Stimulated activated naive CD8-positive, alpha-beta T cell treated with anti-CD3 and anti-CD28 coated beads, Interleukin-15, Interleukin-2, amounts not matched to agents 100 ng/mL and 50 ng/mL, for 24 hours (primary cell): ENCODE results near the gene RPL38.

Experiments
- H3K27ac Mint-ChIP-seq: one replicate; pipeline ENCODE4 v1.8.0; 2021; ENCODE audit warnings: mild to moderate bottlenecking, mixed read lengths
- H3K27me3 Mint-ChIP-seq: one replicate; pipeline ENCODE4 v1.8.0; 2021; ENCODE audit warnings: mixed read lengths
- H3K36me3 Mint-ChIP-seq: one replicate; pipeline ENCODE4 v1.8.0; 2021; ENCODE audit warnings: low read depth, mixed read lengths
- H3K4me1 Mint-ChIP-seq: one replicate; pipeline ENCODE4 v1.8.0; 2021; ENCODE audit warnings: low read depth, mixed read lengths
- H3K4me3 Mint-ChIP-seq: one replicate; pipeline ENCODE4 v1.8.0; 2021; ENCODE audit warnings: mild to moderate bottlenecking, mixed read lengths
- H3K9me3 Mint-ChIP-seq: one replicate; pipeline ENCODE4 v1.8.0; 2021; ENCODE audit warnings: mixed read lengths

RPL38 gene

GRCh38 chr17:74196541-74197317 lies 6.7 kb upstream of the RPL38 start:
- Mint-ChIP-seq H3K4me3 (no peak overlapping the region), H3K27ac (no peak overlapping the region), H3K27me3 (peaks cover 23% of the 10 kb centered on the region), H3K36me3 (no peaks in the 10 kb centered on the region), H3K4me1 (peaks cover 5% of the 10 kb centered on the region), H3K9me3 (no peaks in the 10 kb centered on the region)

GRCh38 chr17:74197801-74198200 lies 5.7 kb upstream of the RPL38 start:
- Mint-ChIP-seq H3K36me3 (no peaks in the 10 kb centered on the region), H3K27me3 (peaks cover 25% of the 10 kb centered on the region), H3K4me1 (peaks cover 5% of the 10 kb centered on the region), H3K9me3 (no peaks in the 10 kb centered on the region), H3K4me3 (no peak overlapping the region), H3K27ac (no peak overlapping the region)

DNA sequence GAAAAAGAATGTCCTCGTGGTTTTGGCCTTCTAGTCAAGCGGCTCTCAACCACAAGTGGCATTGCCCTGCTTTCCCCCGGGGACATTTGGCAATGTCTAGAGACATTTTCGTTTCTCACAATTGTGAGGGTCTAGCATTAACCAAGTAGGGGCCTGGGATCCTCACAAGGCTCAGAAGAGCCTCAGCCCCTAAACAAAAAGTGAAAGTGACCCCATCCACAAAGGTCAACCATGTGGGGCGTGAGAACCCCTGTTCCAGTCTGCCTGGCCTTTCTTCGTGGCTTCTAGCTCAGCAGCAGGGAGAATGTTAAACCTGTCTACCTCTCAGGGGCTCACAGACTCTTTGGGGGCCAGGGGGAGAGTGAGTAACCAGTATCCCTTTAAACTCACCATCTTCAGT lies 4.8 kb upstream of the RPL38 start:
- H3K4me3 Mint-ChIP-seq, result no peak overlapping the region
- no peak overlapping the region for H3K27ac Mint-ChIP-seq
- H3K4me1 Mint-ChIP-seq, result peaks cover 10% of the 10 kb centered on the region
- H3K9me3 Mint-ChIP-seq, result no peaks in the 10 kb centered on the region
- H3K27me3 Mint-ChIP-seq, result peaks cover 25% of the 10 kb centered on the region
- peaks cover 4% of the 10 kb centered on the region for H3K36me3 Mint-ChIP-seq

- no peak overlapping the region for H3K27ac Mint-ChIP-seq
- peaks cover 11% of the 10 kb centered on the region for H3K36me3 Mint-ChIP-seq
- H3K4me3 Mint-ChIP-seq, result no peak overlapping the region
- H3K4me1 Mint-ChIP-seq, result peaks cover 10% of the 10 kb centered on the region
- H3K9me3 Mint-ChIP-seq, result no peaks in the 10 kb centered on the region
- peaks cover 25% of the 10 kb centered on the region for H3K27me3 Mint-ChIP-seq
Measured at GRCh38 chr17:74199306-74200092, 4.0 kb upstream of the RPL38 start.

- H3K9me3 Mint-ChIP-seq, result no peaks in the 10 kb centered on the region
- peaks cover 16% of the 10 kb centered on the region for H3K4me1 Mint-ChIP-seq
- no peak overlapping the region for H3K4me3 Mint-ChIP-seq
Measured at GRCh38 chr17:74200112-74200511, 3.4 kb upstream of the RPL38 start.

DNA sequence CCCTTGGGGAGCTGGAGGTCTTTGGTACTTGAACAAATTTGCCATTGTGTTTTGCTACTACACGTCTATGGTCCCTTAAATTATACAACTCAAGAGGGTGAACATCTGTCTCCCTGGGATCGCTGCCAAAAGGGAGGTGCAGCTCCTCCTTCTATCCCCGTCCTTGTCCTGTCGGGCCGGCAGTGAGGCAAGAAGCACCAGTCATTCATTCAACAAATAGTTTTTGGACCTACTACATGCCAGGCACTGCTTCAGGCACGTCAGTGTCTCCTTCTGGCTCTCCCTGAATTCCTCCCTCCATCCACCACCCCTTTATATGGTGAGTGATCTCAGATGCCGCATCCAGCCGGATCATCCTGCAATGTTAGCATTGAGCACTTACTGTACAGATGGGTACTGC lies 2.2 kb upstream of the RPL38 start:
- H3K36me3 Mint-ChIP-seq, result peaks cover 28% of the 10 kb centered on the region
- H3K9me3 Mint-ChIP-seq, result no peaks in the 10 kb centered on the region
- peaks cover 27% of the 10 kb centered on the region for H3K4me1 Mint-ChIP-seq
- peaks cover 17% of the 10 kb centered on the region for H3K27me3 Mint-ChIP-seq
- no peak overlapping the region for H3K27ac Mint-ChIP-seq
- no peak overlapping the region for H3K4me3 Mint-ChIP-seq

More at GRCh38 chr17:74200112-74200511, 3.4 kb upstream of the RPL38 start:
- Mint-ChIP-seq H3K27me3 (peaks cover 22% of the 10 kb centered on the region), H3K36me3 (peaks cover 17% of the 10 kb centered on the region), H3K27ac (no peak overlapping the region)

DNA sequence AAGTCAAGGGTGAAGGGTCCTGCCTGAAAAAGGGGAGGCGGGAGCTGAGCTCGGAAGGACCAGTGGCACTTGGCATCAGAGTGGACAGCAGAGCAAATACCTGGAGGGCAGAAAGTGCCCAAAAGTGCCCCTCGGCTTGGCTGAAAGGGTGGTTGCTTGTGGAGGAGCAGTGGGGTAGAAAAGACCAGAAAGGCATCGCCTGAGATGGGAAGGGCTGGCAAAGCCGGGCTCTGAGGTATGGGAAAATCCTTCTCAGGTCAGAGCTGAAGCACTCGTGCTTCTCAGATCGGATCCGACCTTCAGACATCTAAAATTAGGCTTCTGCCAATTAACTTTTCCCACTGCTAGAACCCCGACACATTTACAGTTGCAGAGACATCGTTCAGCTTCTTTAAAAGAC lies 1.5 kb upstream of the RPL38 start:
- H3K27me3 Mint-ChIP-seq, result peaks cover 16% of the 10 kb centered on the region
- peaks cover 34% of the 10 kb centered on the region for H3K36me3 Mint-ChIP-seq
- no peaks in the 10 kb centered on the region for H3K9me3 Mint-ChIP-seq
- no peak overlapping the region for H3K27ac Mint-ChIP-seq
- no peak overlapping the region for H3K4me3 Mint-ChIP-seq
- H3K4me1 Mint-ChIP-seq, result peaks cover 32% of the 10 kb centered on the region

DNA sequence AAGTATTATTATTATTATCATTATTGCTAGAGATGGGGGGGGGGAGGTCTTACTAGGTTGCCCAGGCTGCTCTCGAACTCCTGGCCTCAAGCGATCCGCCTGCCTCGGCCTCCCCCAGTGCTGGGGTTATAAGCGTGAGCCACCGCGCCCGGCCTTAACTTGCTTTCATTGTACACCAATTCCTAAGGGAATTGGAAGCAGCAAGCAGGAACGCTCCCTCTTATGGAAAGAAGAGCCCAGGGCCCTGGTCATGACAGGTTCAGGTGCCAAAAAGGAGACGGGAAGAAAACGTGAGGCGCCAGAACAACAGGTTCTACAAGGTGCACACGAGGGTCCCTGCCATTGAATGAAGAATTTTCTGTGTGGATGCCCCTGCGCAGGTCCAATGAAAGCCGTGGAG lies 540 bp upstream of the RPL38 start:
- Mint-ChIP-seq H3K27me3 (peaks cover 13% of the 10 kb centered on the region), H3K9me3 (no peaks in the 10 kb centered on the region), H3K4me3 (peak overlapping the region; percentile 100), H3K27ac (peak overlapping the region; percentile 100), H3K4me1 (peaks cover 40% of the 10 kb centered on the region), H3K36me3 (peaks cover 44% of the 10 kb centered on the region)

GRCh38 chr17:74204474-74204873 lies 996 bp downstream of the RPL38 start:
- Mint-ChIP-seq H3K4me3 (peak overlapping the region; percentile 100), H3K27me3 (peaks cover 13% of the 10 kb centered on the region), H3K9me3 (no peaks in the 10 kb centered on the region), H3K36me3 (peaks cover 56% of the 10 kb centered on the region), H3K4me1 (peaks cover 54% of the 10 kb centered on the region), H3K27ac (peak overlapping the region; percentile 100)

DNA sequence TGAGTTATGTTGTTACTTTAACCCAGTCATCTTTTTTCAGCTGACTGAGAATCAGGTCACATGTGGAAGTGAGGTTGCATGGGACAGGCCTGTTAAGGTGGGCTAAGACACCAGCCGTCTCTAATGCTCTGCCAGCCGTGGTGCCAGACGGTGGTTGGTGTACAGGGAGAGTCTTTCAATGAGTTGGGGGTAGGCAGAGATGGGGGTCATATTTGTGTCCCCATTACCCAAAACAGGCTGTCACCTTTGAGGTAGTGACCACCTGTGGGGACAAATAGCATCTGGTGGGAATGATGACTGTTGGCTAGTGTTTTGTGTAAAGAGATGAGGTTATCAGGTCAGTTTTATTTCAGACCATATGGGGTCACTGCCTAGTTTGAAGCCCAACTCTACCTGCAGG lies 1.8 kb downstream of the RPL38 start:
- H3K4me1 Mint-ChIP-seq, result peaks cover 58% of the 10 kb centered on the region
- H3K9me3 Mint-ChIP-seq, result no peaks in the 10 kb centered on the region
- H3K4me3 Mint-ChIP-seq, result peak overlapping the region; percentile 100
- peaks cover 10% of the 10 kb centered on the region for H3K27me3 Mint-ChIP-seq
- H3K36me3 Mint-ChIP-seq, result peaks cover 64% of the 10 kb centered on the region
- peak overlapping the region; percentile 100 for H3K27ac Mint-ChIP-seq

DNA sequence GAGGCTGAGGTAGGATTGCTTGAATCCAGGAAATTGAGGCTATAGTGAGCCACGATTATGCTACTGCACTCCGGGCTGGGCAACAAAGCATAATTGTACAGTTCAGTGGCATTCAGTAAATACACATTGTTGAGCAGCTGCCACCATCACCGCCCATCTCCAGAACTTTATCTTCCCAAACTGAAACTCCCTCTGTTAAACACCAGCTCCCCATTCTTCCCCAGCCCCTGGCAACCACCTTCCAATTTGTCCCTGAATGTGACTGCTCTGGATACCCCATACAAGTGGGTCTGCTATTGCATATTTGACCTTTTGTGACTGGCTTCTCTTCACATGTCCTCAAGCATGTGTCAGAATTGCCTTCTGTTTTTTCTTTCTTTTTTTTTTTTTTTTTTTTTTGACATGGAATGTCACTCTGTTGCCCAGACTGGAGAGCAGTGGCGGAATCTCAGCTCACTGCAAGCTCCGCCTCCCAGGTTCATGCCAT lies 2.9 kb downstream of the RPL38 start:
- peak overlapping the region; percentile 100 for H3K4me3 Mint-ChIP-seq
- H3K9me3 Mint-ChIP-seq, result no peaks in the 10 kb centered on the region
- H3K27me3 Mint-ChIP-seq, result peaks cover 5% of the 10 kb centered on the region
- peaks cover 69% of the 10 kb centered on the region for H3K36me3 Mint-ChIP-seq
- H3K27ac Mint-ChIP-seq, result peak overlapping the region; percentile 100
- H3K4me1 Mint-ChIP-seq, result peaks cover 68% of the 10 kb centered on the region

- peak overlapping the region; percentile 53 for H3K4me3 Mint-ChIP-seq
- H3K36me3 Mint-ChIP-seq, result peaks cover 54% of the 10 kb centered on the region
- peaks cover 83% of the 10 kb centered on the region for H3K4me1 Mint-ChIP-seq
- peak overlapping the region; percentile 70 for H3K27ac Mint-ChIP-seq
- H3K27me3 Mint-ChIP-seq, result no peaks in the 10 kb centered on the region
- no peaks in the 10 kb centered on the region for H3K9me3 Mint-ChIP-seq
Measured at GRCh38 chr17:74210191-74211140, 7.0 kb downstream of the RPL38 start.

DNA sequence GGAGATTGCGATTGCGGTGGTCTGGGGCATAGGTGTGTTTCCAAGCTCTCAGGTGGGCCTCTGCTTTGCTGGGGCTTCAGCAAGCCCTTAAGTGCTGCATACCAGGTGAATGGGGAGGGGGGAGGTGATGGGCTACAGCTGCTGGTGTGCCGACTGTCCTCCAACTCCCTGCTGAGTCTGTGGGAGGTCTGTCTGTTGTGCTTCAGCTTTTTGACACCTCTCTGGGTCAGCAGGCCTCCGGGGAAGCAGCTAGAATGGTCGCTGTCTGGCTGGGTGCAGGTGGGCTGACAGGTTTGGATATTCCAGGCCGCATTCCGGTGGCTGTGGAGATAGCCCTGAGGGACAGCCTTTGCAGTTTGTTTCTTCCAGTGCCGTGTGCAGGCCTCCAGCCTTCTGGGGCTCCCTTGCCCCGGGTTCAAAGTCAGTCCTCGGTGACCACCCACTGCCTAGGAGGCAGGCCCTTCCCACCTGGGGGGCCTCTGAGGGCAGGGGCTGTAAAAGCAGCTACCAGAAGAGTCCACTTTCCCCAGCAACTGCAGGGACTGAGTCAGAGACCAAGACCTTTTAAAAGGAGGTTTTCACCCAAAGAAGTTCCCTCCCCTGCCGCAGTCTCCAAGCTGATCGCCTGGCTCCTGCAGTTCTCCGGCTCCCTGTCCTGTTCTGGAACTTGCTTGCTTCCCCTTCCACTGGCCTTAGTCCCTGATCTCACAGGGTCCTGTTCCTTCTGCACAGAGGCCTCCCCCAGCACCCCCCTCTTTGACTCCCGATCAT lies 7.8 kb downstream of the RPL38 start:
- Mint-ChIP-seq H3K4me1 (peaks cover 83% of the 10 kb centered on the region), H3K4me3 (peak overlapping the region; percentile 78), H3K27ac (peak overlapping the region; percentile 65), H3K36me3 (peaks cover 46% of the 10 kb centered on the region), H3K27me3 (no peaks in the 10 kb centered on the region), H3K9me3 (no peaks in the 10 kb centered on the region)

- peaks cover 41% of the 10 kb centered on the region for H3K36me3 Mint-ChIP-seq
- H3K27me3 Mint-ChIP-seq, result no peaks in the 10 kb centered on the region
- H3K4me3 Mint-ChIP-seq, result peak overlapping the region; percentile 78
- H3K4me1 Mint-ChIP-seq, result peaks cover 79% of the 10 kb centered on the region
- H3K9me3 Mint-ChIP-seq, result no peaks in the 10 kb centered on the region
- H3K27ac Mint-ChIP-seq, result peak overlapping the region; percentile 65
Measured at GRCh38 chr17:74211912-74212208, 8.4 kb downstream of the RPL38 start.
